ENCODE results near the gene GYG2. TPM values are rescaled to one million over a fixed set of nuclear protein-coding genes. Genes with fewer than 3 reads are reported as not detected.
A peak's percentile ranks its signal among the peaks of the same experiment; 100 is the strongest.

GYG2 gene
- total and polyA plus RNA-seq, 2 donors from 2014 or later: 2.2 to 2.9 TPM

- TF ChIP-seq CTCF (IDR thresholded peaks at IDR 0.05; ENCODE audit: borderline replicate concordance, extremely low read depth, insufficient read depth): no peak
- no peak overlapping the region for H3K9ac ChIP-seq (ENCODE audit: low read length in 3 of 3)
- peak; percentile 15 for FAIRE-seq
Measured at GRCh38 chrX:2870650-2871049, 41.9 kb downstream of the GYG2 start.

GRCh38 chrX:2871831-2872230 is 43.1 kb downstream of the GYG2 start:
- DNase-seq (no peak), FAIRE-seq (no peak)
- no peak overlapping the region for H3K9ac ChIP-seq (ENCODE audit: low read length in 3 of 3)
- no peaks in the 10 kb centered on the region for H3K9me3 ChIP-seq (ENCODE audit: control insufficient read depth in 2 of 3, insufficient read depth in 1 of 3, low read length in 3 of 3)
- H3K4me1 ChIP-seq (ENCODE audit: control insufficient read depth in 2 of 3, insufficient read depth in 2 of 3, low read depth in 1 of 3, low read length in 3 of 3): no peaks in the 10 kb centered on the region
- no peak overlapping the region for H3K27ac ChIP-seq (ENCODE audit: low read depth in 2 of 2, low read length in 2 of 2)
- TF ChIP-seq CTCF (IDR thresholded peaks at IDR 0.05; ENCODE audit: borderline replicate concordance, extremely low read depth, insufficient read depth): no peak
- H3K36me3 ChIP-seq (ENCODE audit: control insufficient read depth in 2 of 3, insufficient read depth in 3 of 3, low read length in 3 of 3): no peaks in the 10 kb centered on the region
- intact Hi-C loops (cut with DNase I): no loop called here
- H3K27me3 ChIP-seq (ENCODE audit: control insufficient read depth, insufficient read depth, low read length): no peaks in the 10 kb centered on the region
- H3K4me3 ChIP-seq (ENCODE audit: low read length in 3 of 3): no peak overlapping the region

More at GRCh38 chrX:2870650-2871049, 41.9 kb downstream of the GYG2 start:
- DNase-seq: no peak
- no peak overlapping the region for H3K4me3 ChIP-seq (ENCODE audit: low read length in 3 of 3)
- H3K9me3 ChIP-seq (ENCODE audit: control insufficient read depth in 2 of 3, insufficient read depth in 1 of 3, low read length in 3 of 3): no peaks in the 10 kb centered on the region
- H3K36me3 ChIP-seq (ENCODE audit: control insufficient read depth in 2 of 3, insufficient read depth in 3 of 3, low read length in 3 of 3): no peaks in the 10 kb centered on the region
- intact Hi-C loops (cut with DNase I): no loop called here
- no peaks in the 10 kb centered on the region for H3K27me3 ChIP-seq (ENCODE audit: control insufficient read depth, insufficient read depth, low read length)
- no peak overlapping the region for H3K27ac ChIP-seq (ENCODE audit: low read depth in 2 of 2, low read length in 2 of 2)
- no peaks in the 10 kb centered on the region for H3K4me1 ChIP-seq (ENCODE audit: control insufficient read depth in 2 of 3, insufficient read depth in 2 of 3, low read depth in 1 of 3, low read length in 3 of 3)

GRCh38 chrX:2872671-2873277 is 44.0 kb downstream of the GYG2 start:
- TF ChIP-seq CTCF (IDR thresholded peaks at IDR 0.05; ENCODE audit: borderline replicate concordance, extremely low read depth, insufficient read depth): no peak
- intact Hi-C loops (cut with DNase I): no loop called here
- FAIRE-seq: no peak
- DNase-seq: no peak
- Histone ChIP-seq H3K9ac (ENCODE audit: low read length in 3 of 3) (no peak overlapping the region), H3K36me3 (ENCODE audit: control insufficient read depth in 2 of 3, insufficient read depth in 3 of 3, low read length in 3 of 3) (no peaks in the 10 kb centered on the region), H3K27ac (ENCODE audit: low read depth in 2 of 2, low read length in 2 of 2) (no peak overlapping the region), H3K4me3 (ENCODE audit: low read length in 3 of 3) (no peak overlapping the region), H3K4me1 (ENCODE audit: control insufficient read depth in 2 of 3, insufficient read depth in 2 of 3, low read depth in 1 of 3, low read length in 3 of 3) (no peaks in the 10 kb centered on the region), H3K27me3 (ENCODE audit: control insufficient read depth, insufficient read depth, low read length) (no peaks in the 10 kb centered on the region), H3K9me3 (ENCODE audit: control insufficient read depth in 2 of 3, insufficient read depth in 1 of 3, low read length in 3 of 3) (no peaks in the 10 kb centered on the region)
